Measurements from ENCODE around the gene SALL2.

Gene SALL2

DNA sequence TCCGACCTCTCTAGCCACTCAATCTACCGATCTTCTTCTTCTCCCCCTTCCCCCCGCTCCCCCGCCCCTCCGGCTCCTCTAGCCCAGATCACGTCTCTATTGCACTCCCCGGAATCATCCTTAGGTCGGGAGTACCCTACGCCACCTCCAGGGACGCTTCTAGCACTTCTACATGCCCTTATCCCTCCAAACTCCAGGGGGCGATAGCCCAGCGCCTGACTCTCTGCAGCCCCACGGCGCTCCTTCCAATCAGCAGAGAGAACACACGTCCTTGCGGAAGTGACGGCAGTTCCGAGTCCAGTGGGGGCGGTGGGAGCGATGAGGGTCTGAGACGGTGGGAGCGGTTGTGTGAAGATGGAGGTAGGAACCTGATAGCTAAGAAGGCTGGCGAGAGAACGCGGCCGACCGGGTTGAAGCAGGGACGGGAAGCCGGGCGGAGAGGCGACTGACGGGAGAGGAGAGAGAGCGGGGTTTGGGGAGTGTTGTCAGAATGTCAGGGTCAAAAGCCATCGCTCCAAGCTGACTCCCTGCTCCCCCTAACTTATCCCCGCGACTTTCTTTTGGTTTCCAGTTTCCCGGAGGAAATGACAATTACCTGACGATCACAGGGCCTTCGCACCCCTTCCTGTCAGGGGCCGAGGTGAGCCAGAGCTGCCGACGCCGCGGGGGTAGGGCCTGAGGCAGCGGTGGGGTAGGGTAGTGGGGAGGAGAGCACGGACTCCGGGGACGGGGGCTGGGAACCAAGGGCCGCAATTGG is 49.0 kb downstream of the SALL2 start, which contains the start of the genes RAB2B and TOX4:
RAB2B (minus strand) TSS at position 35 of the 757 bp plus-strand sequence. CDS start 87 bp downstream, outside the sequence.
TOX4 (plus strand) TSS at position 271 of the 757 bp plus-strand sequence; CDS start at position 355, 84 bp downstream.
- peak; percentile 98 for DNase-seq

GRCh38 chr14:21476523-21476924 is 49.6 kb downstream of the SALL2 start:
- no peak for DNase-seq

- no peak for DNase-seq
These were observed 50.2 kb downstream of the SALL2 start for GRCh38 chr14:21475767-21476522.
